ENCODE measurements around the gene ZDHHC3.

Gene ZDHHC3

DNA sequence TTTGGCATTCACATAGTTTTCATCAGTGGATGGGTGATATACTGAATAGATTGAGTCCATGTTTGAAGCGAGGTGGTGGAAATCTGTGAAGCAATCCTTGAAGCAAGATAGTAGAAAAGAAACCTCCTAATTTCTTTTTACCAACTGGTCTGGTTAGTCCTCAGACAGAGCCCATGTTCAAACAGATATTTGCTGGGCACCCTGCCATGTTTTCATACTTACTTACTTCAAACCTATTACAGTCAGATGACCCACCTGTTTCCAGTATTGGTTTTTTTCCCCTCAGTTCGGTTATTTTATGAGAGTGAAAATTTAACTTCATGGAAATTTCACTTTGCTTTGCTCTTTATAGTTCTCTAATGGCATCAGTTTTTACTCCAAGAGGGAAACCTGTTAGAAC, 23.8 kb upstream of the ZDHHC3 start:
- Histone ChIP-seq H3K36me3 (ENCODE audit: control insufficient read depth in 1 of 2, insufficient read depth in 2 of 2, low read length in 2 of 2) (peaks cover 22 to 64% of the 10 kb centered on the region in 2 donors), H3K9ac (ENCODE audit: low read depth in 1 of 2, low read length in 2 of 2) (no peak overlapping the region), H3K4me1 (ENCODE audit: control insufficient read depth in 1 of 2, insufficient read depth in 2 of 2, low read length in 2 of 2) (peaks cover 15 to 20% of the 10 kb centered on the region in 2 donors), H3K4me3 (ENCODE audit: low read depth in 1 of 2, low read length in 2 of 2) (no peak overlapping the region), H3K9me3 (ENCODE audit: control insufficient read depth in 1 of 2, low read length in 2 of 2) (no peaks in the 10 kb centered on the region), H3K27ac (ENCODE audit: low read depth, low read length) (no peak overlapping the region), H3K27me3 (ENCODE audit: control insufficient read depth in 1 of 2, insufficient read depth in 2 of 2, low read length in 2 of 2) (no peaks in the 10 kb centered on the region)

DNA sequence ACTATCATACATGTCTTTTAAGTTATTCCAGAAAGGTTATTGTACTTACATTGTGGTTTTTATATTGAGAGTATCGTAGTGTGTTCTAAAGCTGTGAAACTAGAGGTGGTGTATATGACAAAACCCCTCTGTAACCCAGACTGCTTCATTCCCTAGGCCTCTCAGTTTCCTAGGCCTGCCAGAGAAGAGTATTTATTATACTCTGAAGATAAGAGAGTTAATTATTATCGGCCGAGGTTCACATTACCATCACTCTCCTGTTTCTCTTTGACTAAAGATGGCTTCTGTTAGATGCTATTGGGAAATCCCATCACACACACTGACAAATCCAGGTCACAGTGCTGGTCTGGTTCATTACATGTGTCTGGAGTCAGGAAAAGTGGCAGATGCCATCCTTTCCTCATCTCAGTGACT, 20.6 kb upstream of the ZDHHC3 start:
- no peak overlapping the region for H3K9ac ChIP-seq (ENCODE audit: low read depth in 1 of 2, low read length in 2 of 2)
- no peaks in the 10 kb centered on the region for H3K27me3 ChIP-seq (ENCODE audit: control insufficient read depth in 1 of 2, insufficient read depth in 2 of 2, low read length in 2 of 2)
- H3K9me3 ChIP-seq (ENCODE audit: control insufficient read depth in 1 of 2, low read length in 2 of 2): no peaks in the 10 kb centered on the region
- H3K27ac ChIP-seq (ENCODE audit: low read depth, low read length): no peak overlapping the region
- H3K4me3 ChIP-seq (ENCODE audit: low read depth in 1 of 2, low read length in 2 of 2): no peak overlapping the region
- peaks cover 22 to 33% of the 10 kb centered on the region in 2 donors for H3K4me1 ChIP-seq (ENCODE audit: control insufficient read depth in 1 of 2, insufficient read depth in 2 of 2, low read length in 2 of 2)
- H3K36me3 ChIP-seq (ENCODE audit: control insufficient read depth in 1 of 2, insufficient read depth in 2 of 2, low read length in 2 of 2): peaks cover 15 to 44% of the 10 kb centered on the region in 2 donors

DNA sequence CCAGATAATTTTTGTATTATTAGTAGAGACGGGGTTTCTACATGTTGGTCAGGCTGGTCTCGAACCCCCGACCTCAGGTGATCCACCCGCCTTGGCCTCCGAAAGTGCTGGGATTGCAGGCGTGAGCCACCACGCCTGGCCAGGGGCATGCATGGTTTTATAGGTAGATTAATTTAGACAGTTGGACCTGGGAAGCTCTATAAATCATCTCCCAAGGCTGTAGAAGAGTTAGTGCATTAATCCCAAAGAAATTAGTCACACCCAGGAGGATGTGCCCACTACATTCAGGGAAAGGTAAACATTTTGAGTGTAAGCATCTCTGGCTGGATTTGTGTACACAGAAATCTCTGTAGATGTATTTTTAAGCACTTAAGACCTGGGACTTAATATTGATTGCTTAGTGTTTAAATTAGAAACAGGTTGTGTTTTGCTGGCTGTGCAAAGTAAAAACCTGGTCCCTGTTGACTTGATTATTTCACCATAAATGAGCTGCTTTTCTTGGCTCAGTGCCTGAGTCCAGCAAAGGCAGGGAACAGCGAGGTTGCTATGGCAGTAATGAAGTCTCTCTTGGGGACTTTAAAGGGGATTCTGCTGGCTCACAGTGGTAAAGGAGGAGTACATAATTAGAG, 19.3 kb upstream of the ZDHHC3 start:
- Histone ChIP-seq H3K27me3 (ENCODE audit: control insufficient read depth in 1 of 2, insufficient read depth in 2 of 2, low read length in 2 of 2) (no peaks in the 10 kb centered on the region), H3K4me3 (ENCODE audit: low read depth in 1 of 2, low read length in 2 of 2) (no peak overlapping the region), H3K4me1 (ENCODE audit: control insufficient read depth in 1 of 2, insufficient read depth in 2 of 2, low read length in 2 of 2) (peaks cover 22 to 33% of the 10 kb centered on the region in 2 donors), H3K27ac (ENCODE audit: low read depth, low read length) (no peak overlapping the region), H3K9me3 (ENCODE audit: control insufficient read depth in 1 of 2, low read length in 2 of 2) (no peaks in the 10 kb centered on the region), H3K9ac (ENCODE audit: low read depth in 1 of 2, low read length in 2 of 2) (no peak overlapping the region), H3K36me3 (ENCODE audit: control insufficient read depth in 1 of 2, insufficient read depth in 2 of 2, low read length in 2 of 2) (peaks cover 21 to 40% of the 10 kb centered on the region in 2 donors)

- peaks cover 13 to 29% of the 10 kb centered on the region in 2 donors for H3K36me3 ChIP-seq (ENCODE audit: control insufficient read depth in 1 of 2, insufficient read depth in 2 of 2, low read length in 2 of 2)
- H3K4me1 ChIP-seq (ENCODE audit: control insufficient read depth in 1 of 2, insufficient read depth in 2 of 2, low read length in 2 of 2): peaks cover 22 to 33% of the 10 kb centered on the region in 2 donors
- no peaks in the 10 kb centered on the region for H3K27me3 ChIP-seq (ENCODE audit: control insufficient read depth in 1 of 2, insufficient read depth in 2 of 2, low read length in 2 of 2)
- no peaks in the 10 kb centered on the region for H3K9me3 ChIP-seq (ENCODE audit: control insufficient read depth in 1 of 2, low read length in 2 of 2)
- H3K27ac ChIP-seq (ENCODE audit: low read depth, low read length): no peak overlapping the region
- H3K9ac ChIP-seq (ENCODE audit: low read depth in 1 of 2, low read length in 2 of 2): no peak overlapping the region
- no peak overlapping the region for H3K4me3 ChIP-seq (ENCODE audit: low read depth in 1 of 2, low read length in 2 of 2)
Measured at GRCh38 chr3:44993471-44994205, 17.7 kb upstream of the ZDHHC3 start.

- Histone ChIP-seq H3K9me3 (ENCODE audit: control insufficient read depth in 1 of 2, low read length in 2 of 2) (no peaks in the 10 kb centered on the region), H3K9ac (ENCODE audit: low read depth in 1 of 2, low read length in 2 of 2) (no peak overlapping the region), H3K27me3 (ENCODE audit: control insufficient read depth in 1 of 2, insufficient read depth in 2 of 2, low read length in 2 of 2) (no peaks in the 10 kb centered on the region), H3K4me1 (ENCODE audit: control insufficient read depth in 1 of 2, insufficient read depth in 2 of 2, low read length in 2 of 2) (peaks cover 22 to 33% of the 10 kb centered on the region in 2 donors), H3K36me3 (ENCODE audit: control insufficient read depth in 1 of 2, insufficient read depth in 2 of 2, low read length in 2 of 2) (peaks cover 13 to 22% of the 10 kb centered on the region in 2 donors), H3K4me3 (ENCODE audit: low read depth in 1 of 2, low read length in 2 of 2) (no peak overlapping the region), H3K27ac (ENCODE audit: low read depth, low read length) (no peak overlapping the region)
Measured at GRCh38 chr3:44992555-44993470, 16.8 kb upstream of the ZDHHC3 start.

DNA sequence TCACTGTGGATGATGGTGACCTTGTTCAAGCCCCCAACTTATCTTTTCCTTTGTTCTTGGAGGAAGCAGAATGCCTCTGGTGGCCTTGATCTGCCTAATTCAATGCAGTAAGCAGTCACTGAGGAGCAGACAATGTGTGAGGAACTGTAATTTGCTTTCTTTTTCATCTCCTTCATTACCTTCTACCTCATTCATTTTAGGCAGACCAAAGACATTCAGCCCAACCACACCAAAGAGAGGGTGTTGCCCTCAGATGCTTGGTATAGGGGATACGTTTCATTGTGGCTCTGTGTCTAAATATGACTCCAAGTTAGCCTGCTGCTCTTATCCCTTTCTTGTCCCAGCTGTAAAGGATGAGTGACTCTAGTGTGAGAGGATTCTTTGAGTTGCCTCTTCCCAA, 15.4 kb upstream of the ZDHHC3 start:
- H3K36me3 ChIP-seq (ENCODE audit: control insufficient read depth in 1 of 2, insufficient read depth in 2 of 2, low read length in 2 of 2): peaks cover 8 to 11% of the 10 kb centered on the region in 2 donors
- no peak overlapping the region for H3K4me3 ChIP-seq (ENCODE audit: low read depth in 1 of 2, low read length in 2 of 2)
- no peaks in the 10 kb centered on the region for H3K9me3 ChIP-seq (ENCODE audit: control insufficient read depth in 1 of 2, low read length in 2 of 2)
- H3K27ac ChIP-seq (ENCODE audit: low read depth, low read length): no peak overlapping the region
- H3K9ac ChIP-seq (ENCODE audit: low read depth in 1 of 2, low read length in 2 of 2): no peak overlapping the region
- H3K4me1 ChIP-seq (ENCODE audit: control insufficient read depth in 1 of 2, insufficient read depth in 2 of 2, low read length in 2 of 2): peaks cover 21 to 26% of the 10 kb centered on the region in 2 donors
- no peaks in the 10 kb centered on the region for H3K27me3 ChIP-seq (ENCODE audit: control insufficient read depth in 1 of 2, insufficient read depth in 2 of 2, low read length in 2 of 2)

GRCh38 chr3:44989636-44990373, 13.8 kb upstream of the ZDHHC3 start:
- Histone ChIP-seq H3K4me1 (ENCODE audit: control insufficient read depth in 1 of 2, insufficient read depth in 2 of 2, low read length in 2 of 2) (peaks cover 7 to 13% of the 10 kb centered on the region in 2 donors), H3K36me3 (ENCODE audit: control insufficient read depth in 1 of 2, insufficient read depth in 2 of 2, low read length in 2 of 2) (peaks cover 8 to 11% of the 10 kb centered on the region in 2 donors), H3K27me3 (ENCODE audit: control insufficient read depth in 1 of 2, insufficient read depth in 2 of 2, low read length in 2 of 2) (no peaks in the 10 kb centered on the region), H3K9ac (ENCODE audit: low read depth in 1 of 2, low read length in 2 of 2) (no peak overlapping the region), H3K9me3 (ENCODE audit: control insufficient read depth in 1 of 2, low read length in 2 of 2) (no peaks in the 10 kb centered on the region), H3K4me3 (ENCODE audit: low read depth in 1 of 2, low read length in 2 of 2) (no peak overlapping the region), H3K27ac (ENCODE audit: low read depth, low read length) (no peak overlapping the region)

- Histone ChIP-seq H3K4me1 (ENCODE audit: control insufficient read depth in 1 of 2, insufficient read depth in 2 of 2, low read length in 2 of 2) (peaks cover 7 to 13% of the 10 kb centered on the region in 2 donors), H3K9ac (ENCODE audit: low read depth in 1 of 2, low read length in 2 of 2) (no peak overlapping the region), H3K27ac (ENCODE audit: low read depth, low read length) (no peak overlapping the region), H3K4me3 (ENCODE audit: low read depth in 1 of 2, low read length in 2 of 2) (no peak overlapping the region), H3K27me3 (ENCODE audit: control insufficient read depth in 1 of 2, insufficient read depth in 2 of 2, low read length in 2 of 2) (no peaks in the 10 kb centered on the region), H3K36me3 (ENCODE audit: control insufficient read depth in 1 of 2, insufficient read depth in 2 of 2, low read length in 2 of 2) (peaks cover 8 to 11% of the 10 kb centered on the region in 2 donors), H3K9me3 (ENCODE audit: control insufficient read depth in 1 of 2, low read length in 2 of 2) (no peaks in the 10 kb centered on the region)
Measured at GRCh38 chr3:44989141-44989540, 13.2 kb upstream of the ZDHHC3 start.

DNA sequence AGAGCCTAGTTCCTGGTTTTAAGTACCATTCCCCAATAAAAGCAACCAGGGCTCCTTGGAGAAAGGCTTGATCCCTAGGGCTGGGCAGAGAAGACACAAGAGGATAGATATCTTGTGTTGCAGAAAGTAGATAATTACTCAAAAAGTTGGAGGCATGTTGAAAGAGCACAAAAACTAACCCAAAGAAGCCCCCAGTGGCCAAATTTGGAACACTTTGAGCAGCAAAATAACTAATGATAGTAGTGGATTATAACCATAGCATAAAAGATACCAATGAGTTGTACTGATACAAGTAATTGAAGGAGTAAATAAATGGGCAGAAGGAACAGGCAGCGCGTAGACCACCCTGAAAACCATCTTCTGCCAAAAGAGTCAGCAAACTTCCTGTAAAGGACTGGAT, 12.1 kb upstream of the ZDHHC3 start:
- Histone ChIP-seq H3K27ac (ENCODE audit: low read depth, low read length) (no peak overlapping the region), H3K4me3 (ENCODE audit: low read depth in 1 of 2, low read length in 2 of 2) (no peak overlapping the region), H3K9ac (ENCODE audit: low read depth in 1 of 2, low read length in 2 of 2) (no peak overlapping the region), H3K27me3 (ENCODE audit: control insufficient read depth in 1 of 2, insufficient read depth in 2 of 2, low read length in 2 of 2) (no peaks in the 10 kb centered on the region), H3K36me3 (ENCODE audit: control insufficient read depth in 1 of 2, insufficient read depth in 2 of 2, low read length in 2 of 2) (peaks cover 8 to 11% of the 10 kb centered on the region in 2 donors), H3K9me3 (ENCODE audit: control insufficient read depth in 1 of 2, low read length in 2 of 2) (no peaks in the 10 kb centered on the region), H3K4me1 (ENCODE audit: control insufficient read depth in 1 of 2, insufficient read depth in 2 of 2, low read length in 2 of 2) (peaks cover 2 to 10% of the 10 kb centered on the region in 2 donors)

Measured in duodenal mucosa (tissue), 2 donors.